T-helper 17 cell (primary cell): ENCODE measurements around the gene ZNF205. TPM values are rescaled to one million over a fixed set of nuclear protein-coding genes. Genes with fewer than 3 reads are reported as not detected.
A peak's percentile ranks its signal among the peaks of the same experiment; 100 is the strongest.

Experiments used
- ATAC-seq: fragments of 150-1000 bp; cut with Tn5 transposase; 2 replicates; pipeline ENCODE4 v1.10.0; 2021; ENCODE audit warnings: mild to moderate bottlenecking, moderate library complexity
- DNase-seq, 3 donors: peaks; one replicate each; pipeline versions ENCODE4 v3.0.0 to v3.0.0-alpha.2; 2020 to 2021
- H3K9me3 ChIP-seq: one replicate; pipeline ENCODE4 v1.7.0; 2013; ENCODE audit warnings: low read length, mild to moderate bottlenecking; ENCODE audit not compliant: control insufficient read depth, poor library complexity, severe bottlenecking
- H3K27ac Mint-ChIP-seq: one replicate; pipeline ENCODE4 v1.8.0; 2022; ENCODE audit warnings: mild to moderate bottlenecking, moderate library complexity, mixed read lengths
- H3K27me3 Mint-ChIP-seq: one replicate; pipeline ENCODE4 v1.8.0; 2022; ENCODE audit warnings: mixed read lengths
- H3K36me3 Mint-ChIP-seq: one replicate; pipeline ENCODE4 v1.8.0; 2022; ENCODE audit warnings: low read depth, mixed read lengths
- H3K4me1 Mint-ChIP-seq: one replicate; pipeline ENCODE4 v1.8.0; 2022; ENCODE audit warnings: mild to moderate bottlenecking, mixed read lengths
- H3K4me3 Mint-ChIP-seq: one replicate; pipeline ENCODE4 v1.8.0; 2022; ENCODE audit warnings: mild to moderate bottlenecking, moderate library complexity, mixed read lengths
- total RNA-seq, 4 donors: library from RNA in 2 of 4; stranded (reverse) in 2 of 4; gene quantifications; one replicate each; pipeline ENCODE4 v1.2.3 and lab custom pipeline; 2022 to 2026

The ZNF205 gene
- total RNA-seq, 2 donors from 2014 or later = not detected

GRCh38 chr16:3099732-3100499 is 12.5 kb upstream of the ZNF205 start:
- Mint-ChIP-seq H3K4me1 (peaks cover 17% of the 10 kb centered on the region), H3K36me3 (no peaks in the 10 kb centered on the region), H3K27me3 (no peaks in the 10 kb centered on the region), H3K4me3 (peak overlapping the region; percentile 84), H3K27ac (peak overlapping the region; percentile 37)
- ATAC-seq (peak; percentile 86), DNase-seq (peak; percentile 73 to 90 (median 88))
- H3K9me3 ChIP-seq = no peaks in the 10 kb centered on the region

- Mint-ChIP-seq H3K27ac (peak overlapping the region; percentile 88), H3K4me1 (peaks cover 20% of the 10 kb centered on the region), H3K4me3 (peak overlapping the region; percentile 86), H3K36me3 (no peaks in the 10 kb centered on the region), H3K27me3 (no peaks in the 10 kb centered on the region)
- peak in 1 of 3 donors; percentile 26 for DNase-seq
- no peaks in the 10 kb centered on the region for H3K9me3 ChIP-seq
- no peak for ATAC-seq
These were observed 11.2 kb upstream of the ZNF205 start for GRCh38 chr16:3101018-3101840.

DNA sequence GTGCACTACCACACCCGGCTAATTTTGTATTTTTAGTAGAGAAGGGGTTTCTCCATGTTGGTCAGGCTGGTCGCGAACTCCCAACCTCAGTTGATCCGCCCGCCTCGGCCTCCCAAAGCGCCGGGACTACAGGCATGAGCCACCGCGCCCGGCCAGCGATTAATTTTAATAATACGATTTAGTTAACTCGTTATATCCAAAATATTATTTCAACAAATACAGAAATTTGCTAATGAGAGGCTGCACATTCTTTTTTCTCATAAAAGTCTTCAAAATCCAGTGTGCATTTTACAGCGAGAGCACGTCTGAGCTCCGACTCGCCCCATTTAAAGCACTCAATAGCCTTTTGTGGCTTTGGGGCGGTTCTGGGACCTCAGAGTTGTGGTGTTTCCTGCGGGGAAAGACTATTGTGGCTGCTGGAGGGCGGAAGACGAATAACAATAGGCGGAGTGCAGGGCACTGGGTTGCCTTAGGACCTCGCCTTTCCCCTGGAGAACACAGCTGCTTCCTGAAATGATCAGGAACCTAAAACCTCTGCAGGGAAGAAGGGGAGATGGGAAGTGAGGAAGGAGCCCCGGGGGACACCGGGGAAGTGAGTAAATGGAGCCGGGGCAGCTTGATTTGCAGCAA is 10.4 kb upstream of the ZNF205 start:
- no peaks in the 10 kb centered on the region for H3K36me3 Mint-ChIP-seq
- H3K4me3 Mint-ChIP-seq = peak overlapping the region; percentile 86
- H3K4me1 Mint-ChIP-seq = peaks cover 24% of the 10 kb centered on the region
- no peak for ATAC-seq
- H3K27me3 Mint-ChIP-seq = no peaks in the 10 kb centered on the region
- peak overlapping the region; percentile 88 for H3K27ac Mint-ChIP-seq
- no peaks in the 10 kb centered on the region for H3K9me3 ChIP-seq
- DNase-seq = no peak

DNA sequence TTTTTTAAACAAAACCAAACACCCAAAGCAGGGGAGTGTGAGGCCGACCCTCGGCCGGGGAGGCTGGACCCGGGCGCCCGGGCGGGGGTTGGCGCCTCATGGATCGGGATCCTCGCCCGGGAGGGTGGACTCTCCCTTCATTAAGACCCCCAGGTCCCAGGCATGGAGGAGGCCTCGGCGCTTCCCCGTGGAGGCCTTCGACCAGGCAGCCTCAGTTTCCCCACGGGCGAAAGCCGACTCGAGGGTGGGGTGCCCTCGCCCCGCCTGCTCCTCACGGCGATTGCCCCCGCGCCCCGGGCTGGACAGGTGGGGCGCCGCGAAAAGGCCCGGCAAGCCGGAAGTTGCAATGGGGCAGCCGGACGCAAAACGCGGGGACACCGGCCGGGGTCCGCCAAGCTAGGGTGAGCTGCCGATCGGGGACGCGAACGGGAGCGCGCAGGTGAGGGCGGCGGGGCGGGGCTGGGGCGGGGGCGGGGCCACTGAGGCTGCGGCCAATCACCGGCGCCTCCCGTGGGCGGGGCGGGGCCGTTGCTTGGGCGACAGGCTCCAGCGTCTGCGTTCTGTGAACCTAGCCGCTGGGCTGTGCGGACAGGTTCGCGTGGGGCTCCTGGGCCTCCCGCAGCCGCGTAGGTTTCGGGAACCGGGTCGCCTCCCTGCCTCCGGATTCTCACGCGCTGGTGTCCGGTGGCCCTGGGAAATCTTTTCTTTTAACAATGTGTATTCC is 6.0 kb upstream of the ZNF205 start:
- no peaks in the 10 kb centered on the region for H3K36me3 Mint-ChIP-seq
- peak; percentile 97 for ATAC-seq
- H3K27me3 Mint-ChIP-seq = no peaks in the 10 kb centered on the region
- H3K4me3 Mint-ChIP-seq = peak overlapping the region; percentile 87
- no peaks in the 10 kb centered on the region for H3K9me3 ChIP-seq
- peaks cover 17% of the 10 kb centered on the region for H3K4me1 Mint-ChIP-seq
- DNase-seq = peak; percentile 84 to 91 (median 88)
- H3K27ac Mint-ChIP-seq = peak overlapping the region; percentile 90

DNA sequence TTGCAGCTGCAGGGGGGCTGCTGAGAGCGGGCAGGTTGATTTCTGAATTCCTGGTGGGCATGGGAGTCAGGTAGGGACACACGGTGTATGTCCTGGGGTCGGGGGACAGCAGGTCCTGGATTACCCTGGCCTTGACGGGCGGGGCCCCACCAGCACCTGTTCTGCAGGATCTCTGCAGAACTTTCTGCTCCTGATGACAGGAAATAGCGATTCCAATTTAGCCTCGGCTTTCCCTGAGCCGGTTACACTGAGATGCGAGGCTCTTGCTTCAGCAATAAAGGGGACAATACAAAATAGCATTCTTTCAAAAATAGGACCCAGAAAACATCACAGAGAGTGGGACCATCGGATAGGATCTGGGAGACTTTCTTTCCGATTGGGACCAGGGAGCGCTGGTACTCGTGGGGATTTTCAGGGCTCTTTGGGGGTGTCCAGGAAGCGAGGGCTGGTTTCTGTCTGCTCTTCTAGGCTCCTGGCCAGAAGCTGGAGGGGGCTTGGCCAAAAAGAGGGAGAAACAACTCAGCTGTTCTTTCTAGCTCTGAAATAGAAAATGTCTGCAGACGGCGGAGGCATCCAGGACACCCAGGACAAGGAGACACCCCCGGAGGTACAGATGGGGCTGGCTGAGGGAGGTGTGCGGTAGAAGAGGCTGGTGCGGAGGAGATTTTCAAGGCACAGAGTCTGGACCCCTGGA is 642 bp downstream of the ZNF205 start:
- Mint-ChIP-seq H3K27me3 (peaks cover 20% of the 10 kb centered on the region), H3K4me1 (no peaks in the 10 kb centered on the region), H3K36me3 (no peaks in the 10 kb centered on the region), H3K4me3 (no peak overlapping the region), H3K27ac (peak overlapping the region; percentile 24)
- ATAC-seq (no peak), DNase-seq (no peak)
- no peaks in the 10 kb centered on the region for H3K9me3 ChIP-seq

GRCh38 chr16:3113765-3114479 is 1.5 kb downstream of the ZNF205 start:
- Mint-ChIP-seq H3K4me1 (no peaks in the 10 kb centered on the region), H3K27ac (no peak overlapping the region), H3K36me3 (no peaks in the 10 kb centered on the region), H3K4me3 (no peak overlapping the region), H3K27me3 (peaks cover 20% of the 10 kb centered on the region)
- ATAC-seq (no peak), DNase-seq (no peak)
- H3K9me3 ChIP-seq = no peaks in the 10 kb centered on the region

GRCh38 chr16:3115003-3115402 is 2.6 kb downstream of the ZNF205 start:
- Mint-ChIP-seq H3K4me1 (no peaks in the 10 kb centered on the region), H3K36me3 (no peaks in the 10 kb centered on the region), H3K27ac (no peak overlapping the region), H3K4me3 (no peak overlapping the region), H3K27me3 (peaks cover 20% of the 10 kb centered on the region)
- no peaks in the 10 kb centered on the region for H3K9me3 ChIP-seq
- DNase-seq = no peak
- ATAC-seq = no peak

DNA sequence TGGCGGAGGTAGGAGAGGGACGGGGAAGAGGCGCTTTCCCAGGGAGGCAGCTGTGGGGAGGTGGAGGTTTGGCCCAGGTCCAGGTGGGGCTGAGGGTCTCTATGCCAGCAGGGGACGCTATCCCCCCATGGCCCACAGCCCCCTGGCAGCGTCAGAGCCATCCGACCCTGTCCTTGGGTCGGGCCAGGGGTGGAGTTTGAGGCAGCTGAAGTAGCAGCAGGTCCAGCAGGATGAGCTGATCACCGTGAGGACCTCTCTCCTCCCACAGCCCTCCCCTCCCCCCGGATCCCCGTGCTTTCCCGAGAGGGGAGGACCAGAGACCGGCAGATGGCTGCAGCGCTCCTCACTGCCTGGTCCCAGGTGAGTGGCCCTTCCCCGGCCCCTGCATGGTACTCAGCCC is 3.2 kb downstream of the ZNF205 start:
- Mint-ChIP-seq H3K4me1 (no peaks in the 10 kb centered on the region), H3K36me3 (no peaks in the 10 kb centered on the region), H3K27ac (no peak overlapping the region), H3K4me3 (no peak overlapping the region), H3K27me3 (peaks cover 20% of the 10 kb centered on the region)
- ATAC-seq = no peak
- DNase-seq = no peak
- no peaks in the 10 kb centered on the region for H3K9me3 ChIP-seq

DNA sequence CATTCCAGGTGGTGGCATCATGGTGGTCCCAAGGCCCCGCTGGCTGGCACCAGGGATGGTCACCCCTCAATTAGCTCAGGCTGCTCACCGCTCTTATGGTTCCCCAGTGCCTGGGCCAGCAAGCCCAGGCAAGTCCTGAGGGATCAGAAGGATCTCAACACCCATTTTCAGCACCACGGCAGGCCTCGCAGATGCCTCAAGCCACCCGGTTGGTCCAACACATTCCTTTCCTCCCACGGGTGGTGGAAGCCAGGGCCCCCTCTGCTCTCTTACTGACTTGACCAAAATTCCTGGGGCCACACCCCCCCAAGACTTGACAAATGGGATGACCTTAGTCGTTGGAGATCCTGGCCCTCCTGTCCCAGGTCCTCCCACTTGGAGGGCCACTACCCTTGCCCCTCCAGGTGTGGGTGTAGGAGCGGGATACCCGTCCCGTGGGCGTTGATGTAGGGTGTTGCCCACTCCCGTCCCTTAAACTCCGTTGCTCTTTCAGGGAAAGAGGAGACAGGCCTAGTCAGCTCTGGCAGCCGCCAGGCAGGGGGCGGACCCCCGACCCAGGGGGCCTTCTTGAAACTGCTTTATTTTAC is 5.9 kb downstream of the ZNF205 start:
- Mint-ChIP-seq H3K4me1 (no peaks in the 10 kb centered on the region), H3K4me3 (no peak overlapping the region)
- no peak for ATAC-seq

GRCh38 chr16:3118846-3119245 is 6.5 kb downstream of the ZNF205 start:
- no peak for ATAC-seq
- Mint-ChIP-seq H3K27ac (no peak overlapping the region), H3K36me3 (no peaks in the 10 kb centered on the region), H3K27me3 (peaks cover 10% of the 10 kb centered on the region), H3K4me1 (peaks cover 3% of the 10 kb centered on the region), H3K4me3 (no peak overlapping the region)
- no peak for DNase-seq
- no peaks in the 10 kb centered on the region for H3K9me3 ChIP-seq

More for the DNA sequence above, 5.9 kb downstream of the ZNF205 start:
- H3K36me3 Mint-ChIP-seq = no peaks in the 10 kb centered on the region
- no peak for DNase-seq
- H3K9me3 ChIP-seq = no peaks in the 10 kb centered on the region
- peaks cover 13% of the 10 kb centered on the region for H3K27me3 Mint-ChIP-seq
- H3K27ac Mint-ChIP-seq = no peak overlapping the region

DNA sequence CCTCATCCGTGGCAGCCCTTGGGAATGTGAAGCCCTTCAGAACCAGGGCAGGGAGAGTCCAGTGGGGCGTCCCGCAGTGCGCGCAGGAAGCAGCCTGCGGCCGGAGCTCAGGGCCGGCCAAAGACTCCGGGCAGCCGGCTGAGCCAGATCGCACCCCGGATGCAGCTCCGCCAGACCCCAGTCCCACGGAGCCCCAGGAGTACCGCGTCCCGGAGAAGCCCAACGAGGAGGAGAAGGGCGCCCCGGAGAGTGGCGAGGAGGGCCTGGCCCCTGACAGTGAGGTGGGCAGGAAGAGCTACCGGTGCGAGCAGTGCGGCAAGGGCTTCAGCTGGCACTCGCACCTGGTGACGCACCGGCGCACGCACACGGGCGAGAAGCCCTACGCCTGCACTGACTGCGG is 6.9 kb downstream of the ZNF205 start:
- H3K4me3 Mint-ChIP-seq = no peak overlapping the region
- H3K9me3 ChIP-seq = no peaks in the 10 kb centered on the region
- H3K27me3 Mint-ChIP-seq = peaks cover 10% of the 10 kb centered on the region
- H3K36me3 Mint-ChIP-seq = no peaks in the 10 kb centered on the region
- no peak for DNase-seq
- H3K27ac Mint-ChIP-seq = no peak overlapping the region
- ATAC-seq = no peak
- peaks cover 4% of the 10 kb centered on the region for H3K4me1 Mint-ChIP-seq
